GM23338 (cell line): ENCODE data around the gene RORC. TPM values are rescaled to one million over a fixed set of nuclear protein-coding genes. Genes with fewer than 3 reads are reported as not detected.

Source experiments
- ATAC-seq: fragments of 200-7000 bp; cut with Tn5 transposase; 3 replicates; pipeline ENCODE4 v1.9.1; 2020
- DNase-seq: peaks from one replicate; pipeline ENCODE4 v3.0.0-alpha.2; 2015; ENCODE audit warnings: low spot score
- H2AFZ ChIP-seq: fragments of 200-600 bp; sonication (generic); 2 replicates; pipeline ENCODE4 v1.8.0; 2016; ENCODE audit warnings: antibody characterized with exemption, mild to moderate bottlenecking, moderate library complexity
- H3F3A ChIP-seq: fragments of 200-600 bp; sonication (generic); replicated peaks from 2 replicates; pipeline ENCODE4 v1.8.0; 2017; ENCODE audit warnings: antibody characterized with exemption, mixed run types, low read depth
- H3K27ac ChIP-seq: fragments of 200-600 bp; sonication (generic); 2 replicates; pipeline ENCODE4 v1.6.1; 2016; ENCODE audit warnings: low read depth
- H3K27me3 ChIP-seq: fragments of 200-600 bp; sonication (generic); 2 replicates; pipeline ENCODE4 v1.8.0; 2016; ENCODE audit warnings: mild to moderate bottlenecking, mixed run types, moderate library complexity; ENCODE audit not compliant: insufficient read depth
- H3K36me3 ChIP-seq: fragments of 200-600 bp; sonication (generic); 2 replicates; pipeline ENCODE4 v1.8.0; 2016; ENCODE audit warnings: mild to moderate bottlenecking; ENCODE audit not compliant: insufficient read depth
- H3K4me1 ChIP-seq: fragments of 200-600 bp; sonication (generic); 2 replicates; pipeline ENCODE4 v1.8.0; 2016; ENCODE audit warnings: mild to moderate bottlenecking, moderate library complexity; ENCODE audit not compliant: insufficient read depth
- H3K4me2 ChIP-seq: fragments of 200-600 bp; sonication (generic); 2 replicates; pipeline ENCODE4 v1.7.1; 2017; ENCODE audit warnings: mixed run types
- H3K4me3 ChIP-seq: fragments of 200-600 bp; sonication (generic); 2 replicates; pipeline ENCODE4 v1.6.1; 2016; ENCODE audit warnings: mixed run types
- H3K79me2 ChIP-seq: fragments of 200-600 bp; sonication (generic); replicated peaks from 2 replicates; pipeline ENCODE4 v1.8.0; 2017; ENCODE audit warnings: mild to moderate bottlenecking; ENCODE audit not compliant: insufficient read depth
- H3K9me2 ChIP-seq: fragments of 200-600 bp; sonication (generic); 2 replicates; pipeline ENCODE4 v1.8.0; 2017; ENCODE audit not compliant: insufficient read depth
- H4K20me1 ChIP-seq: fragments of 200-600 bp; sonication (generic); replicated peaks from 2 replicates; pipeline ENCODE4 v1.8.0; 2017; ENCODE audit warnings: mild to moderate bottlenecking; ENCODE audit not compliant: insufficient read depth
- H3K27ac Mint-ChIP-seq: 2 replicates; pipeline ENCODE4 v1.8.0; 2020; ENCODE audit warnings: inconsistent platforms, mild to moderate bottlenecking, moderate library complexity, mixed read lengths
- H3K27me3 Mint-ChIP-seq: 3 replicates; pipeline ENCODE4 v1.8.0; 2022; ENCODE audit warnings: low read depth, mild to moderate bottlenecking, moderate library complexity, mixed read lengths, inconsistent platforms; ENCODE audit not compliant: insufficient read depth, poor library complexity
- H3K36me3 Mint-ChIP-seq: 3 replicates; pipeline ENCODE4 v1.8.0; 2021; ENCODE audit warnings: low read depth, mild to moderate bottlenecking, inconsistent platforms, moderate library complexity, mixed read lengths
- H3K4me1 Mint-ChIP-seq: 3 replicates; pipeline ENCODE4 v1.8.0; 2020; ENCODE audit warnings: mild to moderate bottlenecking, inconsistent platforms, mixed read lengths
- H3K4me3 Mint-ChIP-seq: 3 replicates; pipeline ENCODE4 v1.8.0; 2021; ENCODE audit warnings: moderate library complexity, mild to moderate bottlenecking, inconsistent platforms, mixed read lengths
- H3K9me3 Mint-ChIP-seq: 3 replicates; pipeline ENCODE4 v1.8.0; 2020; ENCODE audit warnings: moderate library complexity, mild to moderate bottlenecking, inconsistent platforms, mixed read lengths
- CREB1 ChIP-seq: fragments of 250-450 bp; sonication (Bioruptor Pico); IDR thresholded peaks from 2 replicates; pipeline ENCODE4 v1.5.0; 2020; ENCODE audit warnings: low read depth, mild to moderate bottlenecking, moderate library complexity
- CTCF ChIP-seq, 2 experiments: fragments of 200-600 bp in 1 of 2; sonication (generic) in 1 of 2; conservative IDR thresholded peaks; 2 replicates each; pipeline versions ENCODE4 v1.5.1 to v1.6.1; 2016 to 2017; ENCODE audit warnings: antibody characterized with exemption in 2 of 2, low read depth in 2 of 2, mild to moderate bottlenecking in 2 of 2, moderate library complexity in 1 of 2
- ETS1 ChIP-seq: IDR thresholded peaks from 2 replicates; pipeline ENCODE4 v1.6.1; 2016; ENCODE audit warnings: antibody characterized with exemption
- EZH2 ChIP-seq: fragments of 200-600 bp; sonication (generic); IDR thresholded peaks from one replicate; pipeline ENCODE4 v1.8.0; 2017; ENCODE audit warnings: antibody characterized with exemption, mild to moderate bottlenecking, low read depth; ENCODE audit not compliant: unreplicated experiment
- EZH2phosphoT487 ChIP-seq: fragments of 200-600 bp; sonication (generic); IDR thresholded peaks from one replicate; pipeline ENCODE4 v1.8.1; 2018; ENCODE audit warnings: antibody characterized with exemption; ENCODE audit not compliant: unreplicated experiment
- JUNB ChIP-seq: IDR thresholded peaks from one replicate; pipeline ENCODE4 v1.6.1; 2016; ENCODE audit warnings: antibody characterized with exemption; ENCODE audit not compliant: unreplicated experiment
- NANOG ChIP-seq: IDR thresholded peaks from 2 replicates; pipeline ENCODE4 v1.6.1; 2016; ENCODE audit warnings: antibody characterized with exemption, borderline replicate concordance
- POLR2AphosphoS5 ChIP-seq: IDR thresholded peaks from 2 replicates; pipeline ENCODE4 v1.6.1; 2016; ENCODE audit warnings: antibody characterized with exemption, low read depth
- REST ChIP-seq: IDR thresholded peaks from one replicate; pipeline ENCODE4 v1.6.1; 2018; ENCODE audit warnings: antibody characterized with exemption; ENCODE audit not compliant: unreplicated experiment
- STAT1 ChIP-seq: IDR thresholded peaks from one replicate; pipeline ENCODE4 v1.6.1; 2016; ENCODE audit warnings: antibody characterized with exemption; ENCODE audit not compliant: unreplicated experiment
- ZNF114 ChIP-seq: fragments of 250-450 bp; sonication (Bioruptor Pico); IDR thresholded peaks from 2 replicates; pipeline ENCODE4 v1.5.0; 2020; ENCODE audit warnings: mild to moderate bottlenecking, moderate library complexity
- ZNF331 ChIP-seq: fragments of 250-450 bp; sonication (Bioruptor Pico); IDR thresholded peaks from 2 replicates; pipeline ENCODE4 v1.5.0; 2020; ENCODE audit warnings: low read depth, mild to moderate bottlenecking, moderate library complexity
- ZNF462 ChIP-seq: fragments of 250-450 bp; sonication (Bioruptor Pico); IDR thresholded peaks from 2 replicates; pipeline ENCODE4 v1.5.0; 2020; ENCODE audit warnings: mild to moderate bottlenecking, moderate library complexity
- polyA plus RNA-seq: library from polyadenylated mRNA; unstranded; fragments of >200 nt; fragmentation: Nextera tagmentation; extraction: Ambion mirVana; gene quantifications from 2 replicates; pipeline ENCODE4 v1.2.1, GENCODE V29; 2016
- total RNA-seq: library from RNA; depleted of rRNA; stranded (reverse); fragments of >200 nt; shearing (Covaris generic); gene quantifications from 2 replicates; pipeline ENCODE4 v1.2.3, GENCODE V29; 2014

RORC gene
- total and polyA plus RNA-seq, 2 experiments from 2014 or later: 0.29 to 0.97 TPM

- Histone ChIP-seq H4K20me1 (no peaks in the 10 kb centered on the region), H3K4me3 (no peak overlapping the region), H3K79me2 (no peaks in the 10 kb centered on the region), H3K27me3 (peaks cover 24% of the 10 kb centered on the region), H3K9me2 (no peaks in the 10 kb centered on the region), H3K4me1 (peaks cover 27% of the 10 kb centered on the region), H3K27ac (no peak overlapping the region), H3K36me3 (no peaks in the 10 kb centered on the region), H3F3A (peaks cover 2% of the 10 kb centered on the region; the same call in 1 of the 2 replicates), H3K4me2 (no peak overlapping the region), H2AFZ (no peak overlapping the region)
- Mint-ChIP-seq H3K36me3 (no peaks in the 10 kb centered on the region; the same call in 2 of the 3 replicates), H3K27me3 (peaks cover 30% of the 10 kb centered on the region), H3K9me3 (peaks cover 4% of the 10 kb centered on the region; the same call in 2 of the 3 replicates), H3K4me1 (peaks cover 38% of the 10 kb centered on the region), H3K27ac (no peak overlapping the region), H3K4me3 (no peak overlapping the region)
- ATAC-seq (no peak), DNase-seq (no peak)
- no peak for TF ChIP-seq NANOG
- TF ChIP-seq CREB1 (CRISPR knock-in tag): no peak
- no peak for TF ChIP-seq ZNF331
- no peak for TF ChIP-seq ZNF462 (CRISPR knock-in tag)
- no peak for TF ChIP-seq STAT1
- TF ChIP-seq REST: no peak
- no peak for TF ChIP-seq CTCF (conservative IDR thresholded peaks at IDR 0.05; ENCODE audit: low read depth in 2 of 2)
- TF ChIP-seq ETS1: no peak
- TF ChIP-seq JUNB: no peak
- TF ChIP-seq POLR2AphosphoS5: no peak
- no peak for TF ChIP-seq EZH2
- TF ChIP-seq ZNF114 (CRISPR knock-in tag): no peak
- no peak for TF ChIP-seq EZH2phosphoT487
These were observed 2.6 kb upstream of the RORC start for GRCh38 chr1:151834239-151834638.
